Esophagus squamous epithelium (tissue), 4 donors: Measurements from ENCODE around the gene CFAP20DC.
"Not testable (repeated sequence)": the region's sequence is repeated elsewhere in the genome, so short reads cannot be mapped to it uniquely, and the experiment has no call there.

Experiments
- CTCF ChIP-seq, 6 experiments: fragments of 450-650 bp in 4 of 6; fragments of 200-600 bp in 2 of 6; sonication (generic) in 2 of 6; IDR thresholded peaks; one replicate each; pipeline ENCODE4 v1.5.1; 2016 to 2019; ENCODE audit warnings: antibody characterized with exemption in 6 of 6, mild to moderate bottlenecking in 4 of 6, moderate library complexity in 4 of 6
- POLR2A ChIP-seq, 4 donors: fragments of 450-650 bp; IDR thresholded peaks; one replicate each; pipeline ENCODE4 v1.6.1; 2017; ENCODE audit warnings: antibody characterized with exemption in 4 of 4, mild to moderate bottlenecking in 4 of 4, moderate library complexity in 3 of 4

GRCh38 chr3:59098516-59098915, 48.7 kb upstream of the CFAP20DC start:
- TF ChIP-seq CTCF, POLR2A (IDR thresholded peaks at IDR 0.05): not testable (repeated sequence)
